A549 treated with Hydrocortisone at 1 μM for 4 hours (cell line): ENCODE data around the gene SLBP. TPM values are rescaled to one million over a fixed set of nuclear protein-coding genes. Genes with fewer than 3 reads are reported as not detected.

ENCODE experiments used
- total RNA-seq: library from RNA; stranded (reverse); fragments of 200-300 nt; extraction: Qiagen RNA extraction; gene quantifications from 5 replicates; pipeline ENCODE4 v1.2.3, GENCODE V29; 2022

The SLBP gene
- 67.8 to 86.1 TPM (median 69.3 TPM) in 5 replicates for total RNA-seq

DNA sequence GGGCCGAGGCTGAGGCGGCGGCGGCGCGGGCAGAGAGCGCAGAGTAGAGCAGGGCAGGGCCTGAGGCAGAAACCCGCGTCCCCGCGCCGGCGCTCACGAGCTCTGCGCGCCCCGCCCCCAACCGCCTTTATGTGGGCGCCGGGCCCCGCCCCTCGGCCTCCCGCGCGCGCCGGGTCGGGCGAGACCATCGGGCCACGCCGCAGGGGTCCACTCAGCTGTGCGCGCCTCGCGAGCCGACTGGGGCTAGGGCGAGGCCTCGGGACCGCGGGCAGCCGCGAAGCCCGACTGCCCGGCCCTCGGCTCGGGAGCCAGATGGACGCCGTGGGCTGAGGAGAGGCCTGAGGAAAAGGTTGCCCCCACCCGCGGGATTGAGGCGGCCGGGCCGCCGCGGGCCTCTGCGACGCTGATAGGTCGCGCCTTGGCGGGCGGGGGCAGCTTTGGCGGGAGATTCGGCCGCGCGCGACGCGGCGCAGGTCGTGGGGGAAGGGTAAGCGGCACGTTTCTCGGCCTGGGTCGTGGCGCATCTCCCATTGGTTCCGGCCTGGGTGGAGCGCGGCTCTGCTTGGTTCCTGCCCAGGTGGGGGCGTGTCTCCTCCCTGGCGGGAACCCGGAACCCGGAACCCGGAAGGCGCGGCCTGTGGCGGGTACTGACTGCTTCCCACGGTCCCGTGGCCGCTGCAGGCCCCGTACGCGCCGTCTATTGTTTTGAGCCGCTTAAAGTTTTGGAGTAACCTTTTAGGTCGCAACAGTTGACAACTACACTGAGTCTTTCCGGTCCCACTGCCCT, at the start of gene SLBP:
Gene SLBP, minus strand, starts transcription at position 104 of the 787 bp plus-strand sequence. CDS start 131 bp downstream, outside the sequence.

DNA sequence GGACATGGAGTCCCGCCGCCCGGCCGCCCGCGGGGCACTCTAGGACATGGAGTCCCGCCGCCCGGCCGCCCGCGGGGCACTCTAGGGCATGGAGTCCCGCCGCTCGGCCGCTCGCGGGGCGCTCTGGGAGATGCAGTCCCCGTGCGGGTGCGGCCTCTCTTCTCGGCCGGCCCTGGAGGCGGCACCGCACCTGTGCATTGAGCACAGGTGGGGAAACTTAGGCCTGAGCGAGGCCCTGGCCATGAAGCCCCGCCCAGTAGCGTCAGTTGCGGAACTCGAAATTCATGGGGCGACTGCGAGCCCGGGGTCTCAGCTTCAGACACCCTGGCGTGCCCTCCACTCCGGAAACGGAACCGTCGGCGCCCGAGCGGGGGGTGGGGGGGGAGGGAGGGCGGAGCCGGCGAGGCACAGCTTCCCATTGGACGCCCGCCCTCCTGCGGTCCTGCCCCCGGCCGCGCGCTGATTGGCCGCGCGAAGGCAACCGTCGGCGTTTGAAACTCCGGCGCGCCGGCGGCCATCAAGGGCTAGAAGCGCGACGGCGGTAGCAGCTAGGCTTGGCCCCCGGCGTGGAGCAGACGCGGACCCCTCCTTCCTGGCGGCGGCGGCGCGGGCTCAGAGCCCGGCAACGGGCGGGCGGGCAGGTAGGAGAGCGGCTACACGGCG, 9.0 kb upstream of the SLBP start, which contains the start of the genes TACC3 and TMEM129:
Gene TACC3, plus strand, starts transcription at position 519 of the 663 bp plus-strand sequence. CDS start 1,901 bp downstream, outside the sequence.
Gene TMEM129, minus strand, starts transcription at position 321 of the 663 bp plus-strand sequence. CDS start 486 bp downstream, outside the sequence.

DNA sequence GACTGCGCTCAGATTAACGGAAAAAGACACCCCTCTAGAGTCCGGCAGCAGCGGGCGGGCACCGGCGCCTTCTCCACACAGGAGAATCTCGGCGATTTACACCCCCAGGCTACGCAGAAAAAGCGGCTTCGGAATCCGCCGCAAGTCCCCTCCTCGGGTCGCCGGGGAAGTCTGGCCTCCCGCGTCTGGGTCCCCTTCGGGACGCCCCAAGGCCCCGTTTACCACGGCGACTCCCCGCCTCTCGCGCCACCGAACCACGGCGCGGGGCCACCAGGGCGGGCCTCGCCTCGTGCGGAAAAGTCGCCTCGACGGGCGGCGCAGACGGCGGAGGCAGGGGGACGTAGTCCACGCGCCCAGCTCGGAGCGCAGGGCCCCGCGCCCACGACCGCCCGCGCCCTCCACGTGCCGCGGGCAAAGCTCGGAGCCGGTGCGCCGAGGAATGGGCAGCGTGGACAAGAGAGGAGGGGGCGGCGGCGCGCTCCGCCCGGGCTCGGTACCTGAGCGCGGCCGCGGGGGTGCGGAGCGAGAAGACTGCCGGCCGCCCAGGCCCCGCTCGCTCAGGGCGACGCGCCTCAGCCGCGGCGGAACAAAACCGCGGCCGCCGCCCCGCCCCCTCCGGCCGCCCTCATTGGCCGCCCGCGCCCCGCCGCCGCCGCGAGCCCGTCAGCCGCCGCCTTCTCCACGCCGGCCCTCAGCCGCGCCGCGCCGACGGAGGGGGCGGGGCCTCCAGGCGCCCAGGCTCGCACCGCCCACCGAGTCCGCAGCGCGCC, 28.2 kb downstream of the SLBP start, which contains the start of gene FAM53A:
Gene FAM53A, minus strand, starts transcription at position 578 of the 770 bp plus-strand sequence. CDS start 15,572 bp downstream, outside the sequence.

Other genes with a start within 250 kb of the SLBP start
- gene FAM53A, start 28.0 kb downstream of the SLBP start, total RNA-seq = 0.82 to 1.7 TPM (median 1.1 TPM) in 5 replicates
- 17.1 to 27.7 TPM (median 24.5 TPM) in 5 replicates for gene TMEM129, start 9.0 kb upstream of the SLBP start, total RNA-seq
- 83.1 to 90.8 TPM (median 84.9 TPM) in 5 replicates for gene TACC3, start 9.2 kb upstream of the SLBP start, total RNA-seq
- gene FGFR3, start 81.0 kb upstream of the SLBP start, total RNA-seq = 1.6 to 2.4 TPM (median 2.0 TPM) in 5 replicates
- gene LETM1, start 143.8 kb upstream of the SLBP start, total RNA-seq = 26.9 to 31.4 TPM (median 28.2 TPM) in 5 replicates
- 35.5 to 49.3 TPM (median 43.6 TPM) in 5 replicates for gene NSD2, start 159.1 kb upstream of the SLBP start, total RNA-seq